Heart right ventricle (tissue), 16 donors: Measurements from ENCODE around the gene SMARCD1. TPM values are rescaled to one million over a fixed set of nuclear protein-coding genes. Genes with fewer than 3 reads are reported as not detected.
A peak's percentile ranks its signal among the peaks of the same experiment; 100 is the strongest.

Experiments
- ATAC-seq, 8 donors: fragments of 200-7000 bp; cut with Tn5 transposase; one replicate each; pipeline ENCODE4 v1.9.1; 2020; ENCODE audit warnings: mild to moderate bottlenecking in 8 of 8, moderate library complexity in 8 of 8, moderate number of reproducible peaks in 1 of 8
- DNase-seq, 2 donors: peaks; one replicate each; pipeline ENCODE4 v3.0.0-alpha.2; 2020
- H3K27ac ChIP-seq, 10 donors: fragments of 200-600 bp; sonication (generic) in 2 of 10; one replicate each; pipeline versions ENCODE4 v1.5.0 to v1.8.0; 2020 to 2022; ENCODE audit warnings: mild to moderate bottlenecking in 3 of 10
- H3K27me3 ChIP-seq, 7 donors: fragments of 200-600 bp; one replicate each; pipeline ENCODE4 v1.8.0; 2021 to 2022; ENCODE audit warnings: mild to moderate bottlenecking in 2 of 7
- H3K36me3 ChIP-seq, 9 donors: fragments of 200-600 bp; sonication (generic) in 1 of 9; one replicate each; pipeline versions ENCODE4 v1.5.0 to v1.8.0; 2020 to 2022; ENCODE audit warnings: mild to moderate bottlenecking in 2 of 9
- H3K4me1 ChIP-seq, 9 donors: fragments of 200-600 bp; sonication (generic) in 1 of 9; one replicate each; pipeline versions ENCODE4 v1.5.0 to v1.8.0; 2020 to 2022; ENCODE audit warnings: mild to moderate bottlenecking in 4 of 9
- H3K4me3 ChIP-seq, 10 donors: fragments of 200-600 bp; sonication (generic) in 2 of 10; one replicate each; pipeline versions ENCODE4 v1.5.0 to v1.8.0; 2020 to 2022; ENCODE audit warnings: mild to moderate bottlenecking in 7 of 10, moderate library complexity in 2 of 10
- H3K9me3 ChIP-seq, 11 donors: fragments of 200-600 bp in 10 of 11; sonication (generic) in 2 of 11; one replicate each; pipeline versions ENCODE4 v1.5.0 to v1.8.0; 2013 to 2022; ENCODE audit warnings: mild to moderate bottlenecking in 2 of 11, control low read depth in 1 of 11, moderate library complexity in 1 of 11
- WGBS, 2 donors: extraction: QIAGEN DNeasy Blood & Tissue Kit; methylation state at CpG; one replicate each; pipeline ENCODE4 v1.1.7; 2013; ENCODE audit warnings: inconsistent platforms in 1 of 2; 5-methylcytosine and 5-hydroxymethylcytosine counted together
- intact Hi-C, 10 donors: fragments of 100-400 bp; cut with DNase I; formaldehyde crosslinking; loops; one replicate each; pipeline versions ENCODE4 v1.11.1 to v1.14.2; 2022
- polyA plus RNA-seq, 2 donors: library from polyadenylated mRNA; stranded (reverse); fragments of 200-250 nt; gene quantifications; one replicate each; pipeline ENCODE4 v1.2.3, GENCODE V29; 2013
- total RNA-seq, 10 donors: library from RNA; stranded (reverse); fragmentation: NEBNext Ultra II Directional in 3 of 10; extraction: Animal tissue kit (Norgen Biotek cat#: 25700) in 3 of 10; gene quantifications; one replicate each; pipeline versions ENCODE4 v1.2.1 to v1.2.4, GENCODE V29; 2021 to 2023
- TF ChIP-seq, protein P1 (sequence below), 9 donors: fragments of 200-600 bp; sonication (generic) in 2 of 9; IDR thresholded peaks; one replicate each; pipeline versions ENCODE4 v1.5.0 to v1.8.0; 2021 to 2022; ENCODE audit warnings: antibody characterized with exemption in 9 of 9, mild to moderate bottlenecking in 5 of 9, moderate library complexity in 1 of 9
- donor health status: Arrhythmogenic right ventricular cardiomyopathy.
- donor health status: ischemic (EF 13 %, LVEDD 7.1; RV severe dilation, severe dysfunction).
- donor health status: healthy with polysubstance abuse.
- donor health status: DM: no; HTN: yes; CAD: no.
- donor health status: DM: no; HTN: no; CAD: no.
- donor health status: ischemic (EF 25% LVEDD 6.9; RV normal size, moderate dysfunction).
- donor health status: ischemic (EF 25% LVEDD 5.7; RV mildly dilated, moderate dysfunction).
- donor health status: healthy.
- donor health status: DM: yes; HTN: yes; CAD: no.
- donor health status: Ischemic cardiomyopathy.
- donor health status: ischemic (EF 35%, LVEDD 5.7; RV mildly dilated, moderate dysfunction).
- donor health status: nonischemic (EF 11% LVEDD 7.7; RV severe dilation, severe dysfunction).
- donor health status: DM: yes; HTN: yes; CAD: no.
- donor health status: PGD.
- donor health status: ischemic (EF 29% LVEDD 5.4; RV normal size, mild dysfunction).
- donor health status: nonischemic (EF 23%, LVEDD 6.1; RV moderate dilation, normal function).

Gene SMARCD1
- total and polyA plus RNA-seq, 12 donors: 12.0 to 24.0 (median 16.0) TPM

GRCh38 chr12:50097952-50098351, 12.8 kb downstream of the SMARCD1 start:
- DNase-seq (no peak), ATAC-seq (no peak)
- no peak overlapping the region for H3K27ac ChIP-seq

DNA sequence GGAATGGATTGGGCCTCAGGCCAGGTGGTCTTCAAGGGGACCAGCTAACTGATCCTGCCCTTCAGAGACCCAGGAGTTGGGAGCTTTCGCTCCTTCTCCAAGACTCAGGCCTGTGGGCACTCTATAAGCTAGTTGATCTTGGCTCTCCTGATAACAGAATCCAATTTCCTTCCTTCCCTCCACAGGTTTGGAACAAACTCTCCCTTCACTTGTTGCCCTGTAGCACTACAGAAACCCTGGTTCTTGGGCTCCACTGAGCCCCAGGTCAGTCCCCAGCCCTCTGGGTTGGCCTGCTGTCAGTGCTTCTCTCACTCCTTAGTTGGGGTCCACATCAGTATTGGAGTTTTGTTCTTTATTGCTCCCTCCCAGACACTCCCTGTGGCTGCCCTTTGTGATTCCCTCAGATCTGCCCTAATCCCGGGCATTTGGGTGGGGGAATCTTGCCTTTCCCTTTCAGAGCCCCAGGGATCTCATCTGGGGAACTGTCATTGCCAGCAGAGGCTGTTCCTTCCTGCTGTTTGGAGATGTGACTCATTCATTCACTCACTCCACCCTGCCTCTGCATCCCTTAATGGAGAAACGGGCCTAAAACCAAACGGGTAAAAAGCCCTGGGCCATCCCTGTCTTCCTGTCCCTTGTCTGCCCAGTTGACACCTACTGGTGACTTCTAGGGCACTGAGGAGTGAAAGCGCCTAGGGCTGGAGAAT, 14.3 kb downstream of the SMARCD1 start:
- Histone ChIP-seq H3K36me3 (peaks cover 4 to 77% (median 56%) of the 10 kb centered on the region in 9 donors), H3K4me3 (no peak overlapping the region), H3K4me1 (peaks cover 4 to 29% (median 17%) of the 10 kb centered on the region in 9 donors), H3K9me3 (no peaks in the 10 kb centered on the region), H3K27ac (peak overlapping the region in 2 of 10 donors; percentile 10 to 40), H3K27me3 (no peaks in the 10 kb centered on the region)
- intact Hi-C loops: no loop called here
- ATAC-seq (peak in 3 of 8 donors; percentile 19 to 35 (median 32)), DNase-seq (no peak)
- WGBS, 2 donors: 61 to 74% methylated on average over 5 of the region's 5 CpGs
- TF ChIP-seq, protein P1, sequence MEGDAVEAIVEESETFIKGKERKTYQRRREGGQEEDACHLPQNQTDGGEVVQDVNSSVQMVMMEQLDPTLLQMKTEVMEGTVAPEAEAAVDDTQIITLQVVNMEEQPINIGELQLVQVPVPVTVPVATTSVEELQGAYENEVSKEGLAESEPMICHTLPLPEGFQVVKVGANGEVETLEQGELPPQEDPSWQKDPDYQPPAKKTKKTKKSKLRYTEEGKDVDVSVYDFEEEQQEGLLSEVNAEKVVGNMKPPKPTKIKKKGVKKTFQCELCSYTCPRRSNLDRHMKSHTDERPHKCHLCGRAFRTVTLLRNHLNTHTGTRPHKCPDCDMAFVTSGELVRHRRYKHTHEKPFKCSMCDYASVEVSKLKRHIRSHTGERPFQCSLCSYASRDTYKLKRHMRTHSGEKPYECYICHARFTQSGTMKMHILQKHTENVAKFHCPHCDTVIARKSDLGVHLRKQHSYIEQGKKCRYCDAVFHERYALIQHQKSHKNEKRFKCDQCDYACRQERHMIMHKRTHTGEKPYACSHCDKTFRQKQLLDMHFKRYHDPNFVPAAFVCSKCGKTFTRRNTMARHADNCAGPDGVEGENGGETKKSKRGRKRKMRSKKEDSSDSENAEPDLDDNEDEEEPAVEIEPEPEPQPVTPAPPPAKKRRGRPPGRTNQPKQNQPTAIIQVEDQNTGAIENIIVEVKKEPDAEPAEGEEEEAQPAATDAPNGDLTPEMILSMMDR (IDR thresholded peaks at IDR 0.05): no peak

More at GRCh38 chr12:50097952-50098351, 12.8 kb downstream of the SMARCD1 start:
- Histone ChIP-seq H3K27me3 (no peaks in the 10 kb centered on the region), H3K36me3 (peaks cover 4 to 92% (median 69%) of the 10 kb centered on the region in 9 donors), H3K4me1 (peaks cover 0 to 14% (median 4%) of the 10 kb centered on the region in 9 donors), H3K4me3 (no peak overlapping the region), H3K9me3 (no peaks in the 10 kb centered on the region)
- TF ChIP-seq, protein P1 (IDR thresholded peaks at IDR 0.05): no peak
- 75 to 82% methylated on average over 6 of the region's 6 CpGs for WGBS, 2 donors
- intact Hi-C loops: no loop called here

GRCh38 chr12:50100561-50100960, 15.4 kb downstream of the SMARCD1 start:
- 89 to 91% methylated on average over 3 of the region's 3 CpGs for WGBS, 2 donors
- DNase-seq: no peak
- peaks cover 0 to 66% (median 44%) of the 10 kb centered on the region in 9 donors for H3K36me3 ChIP-seq

DNA sequence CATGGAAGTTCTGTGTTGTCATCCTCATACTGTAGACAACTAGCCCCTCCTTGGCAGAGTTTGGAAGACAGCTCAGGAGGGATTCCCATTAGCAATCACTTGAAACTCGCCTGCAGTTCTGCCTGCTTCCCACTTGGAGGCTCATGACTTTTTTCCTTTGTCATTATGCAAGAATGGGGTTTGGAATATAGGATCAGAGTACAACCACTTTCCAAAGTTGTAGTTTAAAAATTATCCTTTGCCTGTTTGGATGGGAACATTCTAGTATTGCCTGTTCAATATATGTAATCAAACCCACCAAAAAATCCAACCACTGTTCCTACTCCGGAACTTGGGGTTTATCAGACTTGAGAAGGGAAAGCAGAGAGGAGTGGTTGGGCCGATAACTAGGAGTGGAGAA, 16.5 kb downstream of the SMARCD1 start:
- H3K36me3 ChIP-seq: peaks cover 0 to 55% (median 34%) of the 10 kb centered on the region in 9 donors
- H3K27me3 ChIP-seq: no peaks in the 10 kb centered on the region
- H3K4me1 ChIP-seq: peaks cover 4 to 39% (median 24%) of the 10 kb centered on the region in 9 donors
- no peaks in the 10 kb centered on the region for H3K9me3 ChIP-seq
- DNase-seq (no peak), ATAC-seq (no peak)
- no peak overlapping the region for H3K4me3 ChIP-seq
- H3K27ac ChIP-seq: no peak overlapping the region
- 78 to 79% methylated on average over 3 of the region's 3 CpGs for whole genome bisulfite sequencing, 2 donors
- intact Hi-C loops: no loop called here
- TF ChIP-seq, protein P1 (IDR thresholded peaks at IDR 0.05): peak in 7 of 9 donors; percentile 18 to 47 (median 35)

More at GRCh38 chr12:50100561-50100960, 15.4 kb downstream of the SMARCD1 start:
- peaks cover 4 to 39% (median 24%) of the 10 kb centered on the region in 9 donors for H3K4me1 ChIP-seq
- H3K4me3 ChIP-seq: no peak overlapping the region
- peak overlapping the region in 1 of 10 donors; percentile 10 for H3K27ac ChIP-seq
- intact Hi-C loops: no loop called here
- ATAC-seq: no peak
- H3K27me3 ChIP-seq: no peaks in the 10 kb centered on the region
- H3K9me3 ChIP-seq: no peaks in the 10 kb centered on the region
- TF ChIP-seq, protein P1 (IDR thresholded peaks at IDR 0.05): no peak
